Mesendoderm (in vitro differentiated cells): ENCODE data around the gene SIMC1.

Source experiments
- DNase-seq: peaks from one replicate; pipeline ENCODE4 v3.0.0; 2013
- H2AK5ac ChIP-seq: 2 replicates; pipeline ENCODE4 v1.6.1; 2013; ENCODE audit warnings: low read length, inconsistent platforms
- H2BK120ac ChIP-seq: 2 replicates; pipeline ENCODE4 v1.6.1; 2013; ENCODE audit warnings: low read depth, mild to moderate bottlenecking, low read length, moderate library complexity, mixed read lengths
- H2BK15ac ChIP-seq: replicated peaks from 2 replicates; pipeline ENCODE4 v1.6.1; 2013; ENCODE audit warnings: low read depth, mild to moderate bottlenecking, moderate library complexity
- H2BK5ac ChIP-seq: 2 replicates; pipeline ENCODE4 v1.6.1; 2013; ENCODE audit warnings: low read length, inconsistent platforms
- H3K18ac ChIP-seq: 2 replicates; pipeline ENCODE4 v1.6.1; 2013; ENCODE audit warnings: mild to moderate bottlenecking, low read length, mixed read lengths
- H3K23ac ChIP-seq: one replicate; pipeline ENCODE4 v1.6.1; 2013; ENCODE audit warnings: low read length
- H3K27ac ChIP-seq: 2 replicates; pipeline ENCODE4 v1.5.1; 2013; ENCODE audit warnings: low read depth, mild to moderate bottlenecking, inconsistent platforms, low read length, moderate library complexity
- H3K27me3 ChIP-seq: 2 replicates; pipeline ENCODE4 v1.6.1; 2013; ENCODE audit warnings: low read length, control low read depth, mild to moderate bottlenecking, inconsistent platforms; ENCODE audit not compliant: insufficient read depth, poor library complexity
- H3K36me3 ChIP-seq: 2 replicates; pipeline ENCODE4 v1.6.1; 2013; ENCODE audit warnings: low read length, inconsistent platforms; ENCODE audit not compliant: control insufficient read depth, insufficient read depth
- H3K4ac ChIP-seq: one replicate; pipeline ENCODE4 v1.6.1; 2013; ENCODE audit warnings: low read depth, mild to moderate bottlenecking, low read length, moderate library complexity
- H3K4me1 ChIP-seq: 2 replicates; pipeline ENCODE4 v1.6.1; 2013; ENCODE audit warnings: low read depth, low read length, inconsistent platforms; ENCODE audit not compliant: control insufficient read depth
- H3K4me2 ChIP-seq: 2 replicates; pipeline ENCODE4 v1.6.1; 2013; ENCODE audit warnings: low read length
- H3K4me3 ChIP-seq: 2 replicates; pipeline ENCODE4 v1.5.1; 2013; ENCODE audit warnings: mild to moderate bottlenecking, low read length
- H3K56ac ChIP-seq: one replicate; pipeline ENCODE4 v1.6.1; 2013; ENCODE audit warnings: low read length
- H3K79me1 ChIP-seq: 2 replicates; pipeline ENCODE4 v1.6.1; 2013; ENCODE audit warnings: low read length, inconsistent platforms
- H3K79me2 ChIP-seq: 2 replicates; pipeline ENCODE4 v1.6.1; 2013; ENCODE audit warnings: mild to moderate bottlenecking, low read length; ENCODE audit not compliant: control insufficient read depth, insufficient read depth
- H3K9ac ChIP-seq: 2 replicates; pipeline ENCODE4 v1.6.1; 2013; ENCODE audit warnings: low read length, inconsistent platforms
- H4K5ac ChIP-seq: one replicate; pipeline ENCODE4 v1.6.1; 2013; ENCODE audit warnings: low read length
- H4K8ac ChIP-seq: one replicate; pipeline ENCODE4 v1.6.1; 2013; ENCODE audit warnings: low read depth, mild to moderate bottlenecking, control low read depth, low read length, moderate library complexity
- WGBS: extraction: QIAGEN DNeasy Blood & Tissue Kit; methylation state at CpG from one replicate; pipeline ENCODE4 v1.1.7; 2013; ENCODE audit warnings: low lambda C conversion rate, missing lambda C conversion rate; ENCODE audit not compliant: insufficient coverage; ENCODE audit errors: extremely low coverage; 5-methylcytosine and 5-hydroxymethylcytosine counted together

Gene SIMC1

DNA sequence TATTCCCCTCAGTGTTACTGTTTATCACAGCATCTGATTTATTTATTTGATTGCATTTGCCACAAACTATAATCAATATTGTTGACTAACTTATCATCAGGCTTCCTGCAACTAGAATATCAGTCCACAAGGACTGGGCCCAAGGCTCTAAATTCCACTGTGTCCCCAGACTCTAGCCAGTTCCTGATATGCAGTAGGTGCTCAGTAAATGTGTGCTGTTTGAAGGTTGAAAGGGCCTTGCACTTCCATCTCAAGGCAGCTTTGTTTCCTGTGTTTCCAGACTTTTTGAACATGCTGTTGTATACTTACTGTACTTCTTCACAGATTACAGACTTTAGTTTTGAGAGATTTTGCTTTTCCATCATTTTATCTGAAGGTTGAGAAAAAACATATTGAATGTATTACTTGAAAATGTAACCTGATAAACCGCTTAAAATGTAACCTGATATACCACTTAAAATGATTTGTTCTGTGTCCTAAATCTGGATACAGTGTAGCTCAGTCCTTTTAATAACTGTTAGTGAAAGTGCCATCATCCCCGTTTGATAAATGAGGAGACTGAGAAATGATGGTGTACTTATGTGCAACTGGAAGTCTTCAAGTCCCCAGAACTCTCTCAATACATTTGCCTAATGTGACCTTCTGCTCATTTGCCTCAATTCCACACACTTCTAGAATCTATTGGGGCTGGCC lies 104.7 kb downstream of the SIMC1 start:
- DNase-seq: no peak
- WGBS: no CpG with 5 or more reads among the region's 2 CpGs
- Histone ChIP-seq H3K79me2 (no peaks in the 10 kb centered on the region), H3K36me3 (peaks cover 4% of the 10 kb centered on the region), H3K4me3 (no peak overlapping the region), H3K27me3 (no peaks in the 10 kb centered on the region), H2BK120ac (no peak overlapping the region), H3K56ac (no peak overlapping the region), H3K27ac (no peak overlapping the region), H3K79me1 (no peaks in the 10 kb centered on the region), H3K4me1 (no peaks in the 10 kb centered on the region), H4K8ac (no peak overlapping the region), H2AK5ac (no peak overlapping the region), H3K9ac (no peak overlapping the region), H3K18ac (no peak overlapping the region), H2BK5ac (no peak overlapping the region), H3K4ac (no peak overlapping the region), H4K5ac (no peak overlapping the region), H3K4me2 (no peak overlapping the region), H3K23ac (no peak overlapping the region), H2BK15ac (no peak overlapping the region)

- WGBS: no CpG with 5 or more reads among the region's 8 CpGs
- Histone ChIP-seq H3K9ac (no peak overlapping the region), H3K56ac (no peak overlapping the region), H3K4ac (no peak overlapping the region), H2BK120ac (no peak overlapping the region), H3K4me2 (no peak overlapping the region), H3K4me1 (no peaks in the 10 kb centered on the region), H3K27ac (no peak overlapping the region), H2BK15ac (no peak overlapping the region), H4K5ac (no peak overlapping the region), H4K8ac (no peak overlapping the region), H3K27me3 (no peaks in the 10 kb centered on the region), H3K4me3 (no peak overlapping the region), H3K23ac (no peak overlapping the region), H3K79me1 (peaks cover 26% of the 10 kb centered on the region), H3K79me2 (peaks cover 11% of the 10 kb centered on the region), H3K18ac (no peak overlapping the region), H3K36me3 (peaks cover 31% of the 10 kb centered on the region), H2BK5ac (no peak overlapping the region), H2AK5ac (no peak overlapping the region)
- DNase-seq: no peak
These were observed 112.2 kb downstream of the SIMC1 start for GRCh38 chr5:176350416-176350815.

GRCh38 chr5:176352116-176352878 lies 114.1 kb downstream of the SIMC1 start:
- Histone ChIP-seq H2AK5ac (no peak overlapping the region), H3K23ac (no peak overlapping the region), H3K79me2 (peaks cover 21% of the 10 kb centered on the region), H3K4me3 (no peak overlapping the region), H3K9ac (no peak overlapping the region), H2BK120ac (no peak overlapping the region), H2BK5ac (no peak overlapping the region), H3K56ac (no peak overlapping the region), H3K79me1 (peaks cover 37% of the 10 kb centered on the region), H3K4me2 (no peak overlapping the region), H4K8ac (no peak overlapping the region), H4K5ac (no peak overlapping the region), H3K36me3 (peaks cover 31% of the 10 kb centered on the region), H3K27me3 (no peaks in the 10 kb centered on the region), H3K4ac (no peak overlapping the region), H2BK15ac (no peak overlapping the region), H3K18ac (no peak overlapping the region), H3K27ac (no peak overlapping the region), H3K4me1 (no peaks in the 10 kb centered on the region)
- no CpG with 5 or more reads among the region's 5 CpGs for WGBS
- peak; percentile 40 for DNase-seq

DNA sequence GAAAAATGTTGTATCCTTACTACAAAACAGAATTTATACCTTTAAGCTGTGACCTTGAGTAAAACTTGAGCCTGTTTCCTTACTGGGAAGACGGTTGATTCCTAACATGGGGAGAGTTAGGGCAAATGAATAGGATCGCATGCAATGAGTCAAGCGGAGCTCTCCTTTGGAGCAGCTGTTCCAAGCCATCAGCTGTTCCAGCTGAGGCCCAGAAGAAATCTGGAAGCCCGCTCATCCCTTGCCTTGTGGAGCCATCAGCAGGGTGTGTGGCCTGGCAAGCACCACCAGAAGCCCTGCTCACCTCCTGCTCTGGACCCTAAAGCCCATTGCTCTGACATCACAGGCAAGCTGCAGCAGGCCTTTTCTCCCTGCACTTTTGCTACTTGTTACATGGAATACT lies 115.3 kb downstream of the SIMC1 start:
- Histone ChIP-seq H3K4me1 (no peaks in the 10 kb centered on the region), H2BK15ac (no peak overlapping the region), H3K27ac (no peak overlapping the region), H3K9ac (no peak overlapping the region), H2BK120ac (no peak overlapping the region), H3K18ac (no peak overlapping the region), H2BK5ac (no peak overlapping the region), H3K4me2 (no peak overlapping the region), H3K36me3 (peaks cover 26% of the 10 kb centered on the region), H3K79me2 (peaks cover 25% of the 10 kb centered on the region), H4K8ac (no peak overlapping the region), H4K5ac (no peak overlapping the region), H3K56ac (no peak overlapping the region), H3K79me1 (peaks cover 40% of the 10 kb centered on the region), H3K23ac (no peak overlapping the region), H3K4ac (no peak overlapping the region), H3K27me3 (no peaks in the 10 kb centered on the region), H2AK5ac (no peak overlapping the region), H3K4me3 (no peak overlapping the region)
- no peak for DNase-seq
- WGBS: no CpG with 5 or more reads among the region's 4 CpGs

DNA sequence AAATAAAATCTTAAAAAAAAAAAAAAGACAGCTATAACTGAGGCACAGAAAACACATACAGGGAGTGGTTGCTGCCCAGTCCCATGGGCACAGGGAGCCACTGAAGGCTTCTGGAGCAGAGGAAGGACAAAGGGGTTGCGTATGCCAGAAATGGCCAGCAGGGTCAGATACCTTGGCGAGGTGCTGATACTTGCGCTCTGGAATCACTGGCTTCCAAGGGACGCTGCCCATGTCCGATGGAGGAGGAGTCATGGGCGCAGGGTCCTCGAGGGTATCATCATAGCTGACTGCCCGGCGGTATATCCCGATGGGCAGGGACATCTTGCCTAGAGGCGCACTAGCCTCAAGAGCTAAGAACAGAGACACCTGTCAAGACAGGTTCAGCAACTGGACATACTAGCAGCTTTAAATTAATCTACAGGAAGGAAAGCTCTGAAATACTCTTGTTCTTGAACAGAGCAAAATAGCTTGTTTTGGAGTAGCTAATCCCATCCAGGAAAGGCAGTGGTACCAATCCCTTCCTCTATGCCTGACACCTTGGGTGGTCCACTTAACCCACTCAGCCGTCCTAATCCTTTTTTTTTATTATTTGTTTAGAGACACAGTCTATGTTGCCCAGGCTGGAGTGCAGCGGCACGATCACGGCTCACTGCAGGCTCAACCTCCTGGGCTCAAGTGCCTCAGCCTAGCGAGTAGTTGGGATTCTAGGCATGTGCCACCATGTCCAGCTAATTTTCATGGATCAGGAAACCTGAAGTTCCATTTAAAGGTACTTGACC lies 117.4 kb downstream of the SIMC1 start:
- no peak overlapping the region for H4K8ac ChIP-seq
- H2BK15ac ChIP-seq: no peak overlapping the region
- H2BK5ac ChIP-seq: no peak overlapping the region
- H3K79me1 ChIP-seq: peaks cover 40% of the 10 kb centered on the region
- H3K9ac ChIP-seq: no peak overlapping the region
- H2BK120ac ChIP-seq: no peak overlapping the region
- no peak overlapping the region for H3K23ac ChIP-seq
- no peak overlapping the region for H3K4me3 ChIP-seq
- DNase-seq: peak; percentile 25
- H3K27ac ChIP-seq: no peak overlapping the region
- no peak overlapping the region for H3K4me2 ChIP-seq
- no peaks in the 10 kb centered on the region for H3K27me3 ChIP-seq
- peaks cover 21% of the 10 kb centered on the region for H3K36me3 ChIP-seq
- no peak overlapping the region for H4K5ac ChIP-seq
- H3K4ac ChIP-seq: no peak overlapping the region
- no peaks in the 10 kb centered on the region for H3K4me1 ChIP-seq
- no peak overlapping the region for H2AK5ac ChIP-seq
- no peak overlapping the region for H3K56ac ChIP-seq
- H3K79me2 ChIP-seq: peaks cover 29% of the 10 kb centered on the region
- no CpG with 5 or more reads among the region's 16 CpGs for whole genome bisulfite sequencing
- H3K18ac ChIP-seq: no peak overlapping the region
